ENCODE measurements around the gene PGAM1. TPM values are rescaled to one million over a fixed set of nuclear protein-coding genes. Genes with fewer than 3 reads are reported as not detected.

The PGAM1 gene
- total and polyA plus RNA-seq, 2 of the 13 experiments (the other 11 are each of a cell fraction or from before 2014, with no cell fraction given) = 354 to 483 TPM

GRCh38 chr10:97445722-97446639 lies 20.0 kb downstream of the PGAM1 start, which contains the start of the genes EXOSC1 and ZDHHC16 (continued):
- TF ChIP-seq PHF8 (CRISPR knock-in tag; IDR thresholded peaks at IDR 0.05) (peak; percentile 97), ATF1 (CRISPR knock-in tag; IDR thresholded peaks at IDR 0.05) (no peak), SIN3B (IDR thresholded peaks at IDR 0.05; ENCODE audit: low read length) (peak; percentile 76), HOMEZ (CRISPR knock-in tag; IDR thresholded peaks at IDR 0.05; ENCODE audit: low read depth) (peak; percentile 63; the same call in 1 of the 2 replicates), ZFP37 (CRISPR knock-in tag; IDR thresholded peaks at IDR 0.05; ENCODE audit: borderline replicate concordance) (0 out of 2 replicates have a peak, but pooled peaks have one; percentile 80), ZNF543 (CRISPR knock-in tag; IDR thresholded peaks at IDR 0.05) (no peak; the same call in 1 of the 2 replicates), CBX2 (IDR thresholded peaks at IDR 0.05; ENCODE audit: low read depth, low read length) (no peak), CBX2 (CRISPR knock-in tag; IDR thresholded peaks at IDR 0.05; ENCODE audit: low read depth) (no peak), STAT6 (CRISPR knock-in tag; IDR thresholded peaks at IDR 0.05; ENCODE audit: borderline replicate concordance) (peak; percentile 42; the same call in 1 of the 2 replicates), ZNF562 (CRISPR knock-in tag; IDR thresholded peaks at IDR 0.05; ENCODE audit: borderline replicate concordance) (no peak), ZNF839 (CRISPR knock-in tag; IDR thresholded peaks at IDR 0.05; ENCODE audit: borderline replicate concordance) (no peak), ZBTB39 (CRISPR knock-in tag; IDR thresholded peaks at IDR 0.05) (no peak), SKIL (CRISPR knock-in tag; IDR thresholded peaks at IDR 0.05; ENCODE audit: borderline replicate concordance) (no peak), YEATS4 (CRISPR knock-in tag; IDR thresholded peaks at IDR 0.05; ENCODE audit: borderline replicate concordance) (peak; percentile 87), PHF5A (CRISPR knock-in tag; IDR thresholded peaks at IDR 0.05; ENCODE audit: low read depth, unreplicated experiment) (no peak), POLR2A (IDR thresholded peaks at IDR 0.05; ENCODE audit: insufficient read depth in 1 of 2, low read depth in 2 of 2, low read length in 2 of 2) (peak; percentile 73 to 84), STAT5B (CRISPR knock-in tag; IDR thresholded peaks at IDR 0.05) (no peak), ZFX (CRISPR knock-in tag; IDR thresholded peaks at IDR 0.05; ENCODE audit: low read depth) (peak; percentile 97)

Data from HepG2 (cell line).